IPS DF 4.7 (cell line): ENCODE data around the gene GABRB1.

ENCODE experiments used
- DNase-seq: peaks from one replicate; pipeline ENCODE4 v3.0.0-alpha.2; 2013; ENCODE audit warnings: low spot score; ENCODE audit errors: extremely low read depth

Gene GABRB1

GRCh38 chr4:47031011-47031678 lies at the start of gene GABRB1:
GABRB1 (plus strand) TSS chr4:47031567.
- no peak for DNase-seq

- no peak for DNase-seq
Measured at GRCh38 chr4:46984781-46985180, 46.6 kb upstream of the GABRB1 start.

GRCh38 chr4:46986922-46987638 lies 44.3 kb upstream of the GABRB1 start:
- DNase-seq = no peak

DNA sequence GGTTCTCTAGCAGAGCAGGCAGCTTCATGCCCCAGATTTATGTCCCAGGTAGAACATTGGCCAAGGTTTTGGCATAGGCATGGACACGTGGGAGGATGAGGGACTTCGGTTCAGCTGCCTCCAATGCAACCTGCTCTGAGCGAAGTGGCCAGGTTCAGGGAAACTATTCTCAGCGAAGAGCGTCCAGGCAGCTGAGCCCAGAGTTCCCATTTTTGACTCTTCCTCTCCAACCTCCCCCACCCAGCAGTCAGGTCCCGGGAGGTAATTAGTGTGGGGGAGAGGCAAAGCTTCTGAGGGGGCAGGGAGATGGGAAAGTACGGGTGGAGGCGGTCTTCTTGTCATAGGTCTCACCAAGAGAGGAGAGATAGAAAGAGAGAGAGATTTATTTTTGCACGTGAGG lies 39.0 kb upstream of the GABRB1 start:
- no peak for DNase-seq

- DNase-seq = no peak
Measured at GRCh38 chr4:46993075-46994006, 38.0 kb upstream of the GABRB1 start, which contains the start of gene GABRA4. GABRA4 (minus strand) TSS chr4:46993581; CDS start chr4:46993424, 157 bp downstream.

GRCh38 chr4:46994007-46994405 lies 37.4 kb upstream of the GABRB1 start:
- DNase-seq = no peak

GRCh38 chr4:46999566-46999965 lies 31.8 kb upstream of the GABRB1 start:
- DNase-seq = no peak

DNA sequence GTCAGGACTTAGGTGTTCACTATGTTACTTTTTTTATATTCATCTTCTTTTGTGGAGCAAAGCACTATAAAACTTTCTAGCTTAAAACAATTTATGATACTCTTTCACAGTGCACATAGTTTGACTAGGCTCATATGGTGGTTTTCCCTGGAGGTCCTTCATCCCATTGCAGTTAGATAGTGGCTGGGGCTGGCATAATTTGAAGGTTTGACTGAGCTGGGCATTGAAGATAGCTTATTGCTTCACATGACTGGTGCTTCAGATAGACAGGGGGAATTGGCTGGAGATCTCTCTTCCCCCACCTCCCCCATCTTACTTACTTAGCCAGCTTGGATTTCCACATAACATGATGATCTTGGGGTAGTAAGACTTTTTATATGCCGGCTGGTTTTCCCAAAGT lies 31.0 kb upstream of the GABRB1 start:
- no peak for DNase-seq

- DNase-seq = no peak
Measured at GRCh38 chr4:47002580-47002979, 28.8 kb upstream of the GABRB1 start.

GRCh38 chr4:47010347-47010911 lies 20.9 kb upstream of the GABRB1 start:
- no peak for DNase-seq

GRCh38 chr4:47010912-47011446 lies 20.4 kb upstream of the GABRB1 start:
- no peak for DNase-seq

DNA sequence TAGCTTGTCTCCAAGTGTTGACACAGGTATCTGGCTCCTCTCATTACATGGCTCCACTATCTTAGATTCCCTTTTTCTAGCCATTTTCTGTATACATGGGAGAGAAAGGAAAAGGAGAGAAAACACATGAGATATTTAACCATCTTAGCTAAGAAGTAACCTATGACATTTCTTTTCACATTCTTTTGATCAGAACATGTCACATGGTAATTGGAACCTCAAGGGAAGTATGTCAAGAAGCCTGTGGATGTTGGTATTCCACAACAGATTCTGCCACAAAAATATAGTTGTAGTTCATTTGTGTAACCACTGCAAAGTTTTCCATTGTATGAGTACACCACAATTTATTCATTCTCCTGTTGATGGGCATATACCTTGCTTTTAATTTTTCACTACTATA lies 18.7 kb upstream of the GABRB1 start:
- DNase-seq = no peak

GRCh38 chr4:47013373-47013772 lies 18.0 kb upstream of the GABRB1 start:
- DNase-seq = no peak

GRCh38 chr4:47017081-47017480 lies 14.3 kb upstream of the GABRB1 start:
- no peak for DNase-seq

DNA sequence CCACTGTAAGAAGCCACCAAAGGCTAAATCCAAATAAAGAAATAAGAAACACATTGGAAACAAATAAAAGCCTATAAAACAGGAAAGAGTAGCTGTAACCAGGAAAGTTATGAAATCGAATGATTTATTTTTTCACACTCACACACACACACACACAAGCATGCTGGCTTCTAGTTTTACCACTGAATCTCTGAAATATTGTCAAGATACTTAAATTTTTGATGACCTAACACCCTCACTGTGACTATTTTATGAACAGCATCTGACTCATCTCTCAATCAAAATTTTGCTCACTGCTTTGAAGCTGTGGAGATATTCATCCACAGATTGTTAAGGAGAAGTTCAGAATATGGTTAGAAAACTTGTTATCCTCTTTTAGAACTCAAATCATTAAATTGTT lies 13.9 kb upstream of the GABRB1 start:
- no peak for DNase-seq

- no peak for DNase-seq
Measured at GRCh38 chr4:47031751-47032404, 511 bp downstream of the GABRB1 start.

GRCh38 chr4:47032405-47033106 lies 1.2 kb downstream of the GABRB1 start:
- no peak for DNase-seq

DNA sequence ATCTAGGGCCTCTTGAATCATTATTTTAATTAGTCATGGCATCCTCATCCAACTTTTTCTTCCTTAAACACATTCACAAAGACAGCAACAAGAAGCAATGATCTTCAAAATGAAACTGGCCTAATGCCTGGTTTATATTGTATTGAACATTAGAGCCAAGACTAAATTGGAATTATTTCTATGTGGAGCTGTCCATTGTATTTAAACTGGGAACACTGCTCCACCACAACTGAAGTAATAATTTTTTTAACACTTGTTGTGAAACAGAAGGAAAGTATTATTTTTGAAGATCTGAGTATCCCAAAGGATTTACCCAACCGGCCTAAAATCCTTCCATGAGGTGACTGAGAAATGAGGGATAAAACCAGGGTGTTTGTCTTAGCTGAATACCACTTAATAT lies 6.9 kb downstream of the GABRB1 start:
- no peak for DNase-seq

- no peak for DNase-seq
Measured at GRCh38 chr4:47040828-47041227, 9.5 kb downstream of the GABRB1 start.

DNA sequence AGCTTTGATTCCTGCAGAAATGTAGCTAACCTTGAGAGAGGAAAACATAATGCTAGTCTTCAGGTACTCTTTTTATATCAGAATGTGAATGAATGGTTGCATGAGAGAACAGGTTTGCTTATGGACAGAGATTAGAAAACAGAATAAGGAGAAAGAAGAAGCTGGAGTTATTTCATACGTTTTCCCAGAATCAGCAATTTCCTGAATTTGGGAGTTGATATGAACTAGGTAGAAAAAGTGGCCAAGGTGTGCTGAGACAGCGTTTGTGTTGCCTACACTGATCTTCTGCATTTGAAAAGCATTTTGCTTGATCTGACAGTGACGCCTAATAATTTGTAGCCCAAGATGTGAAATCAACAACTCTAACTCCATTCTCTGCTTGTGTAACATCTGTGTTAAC lies 12.5 kb downstream of the GABRB1 start:
- no peak for DNase-seq
